Psoas muscle (tissue), 8 donors: ENCODE data around the gene FBXW11. TPM values are rescaled to one million over a fixed set of nuclear protein-coding genes. Genes with fewer than 3 reads are reported as not detected.

Experiments
- ATAC-seq, 4 donors: fragments of 200-7000 bp; cut with Tn5 transposase; one replicate each; pipeline ENCODE4 v1.9.1; 2020; ENCODE audit warnings: moderate library complexity in 3 of 4, mild to moderate bottlenecking in 2 of 4
- DNase-seq, 2 donors: peaks; one replicate each; pipeline ENCODE4 v3.0.0-alpha.2; 2020
- H3K27ac ChIP-seq: fragments of 200-600 bp; one replicate; pipeline ENCODE4 v1.8.0; 2022
- H3K27me3 ChIP-seq, 3 donors: fragments of 200-600 bp in 1 of 3; one replicate each; pipeline versions ENCODE4 v1.6.1 to v1.8.0; 2013 to 2022; ENCODE audit warnings: low read length in 2 of 3, mild to moderate bottlenecking in 2 of 3, moderate library complexity in 1 of 3; ENCODE audit not compliant: insufficient read depth in 3 of 3
- H3K36me3 ChIP-seq, 2 donors: fragments of 200-600 bp in 1 of 2; one replicate each; pipeline versions ENCODE4 v1.6.1 to v1.8.0; 2013 to 2022; ENCODE audit warnings: low read depth in 1 of 2, mild to moderate bottlenecking in 1 of 2, moderate library complexity in 1 of 2; ENCODE audit not compliant: insufficient read depth in 1 of 2
- H3K4me1 ChIP-seq: fragments of 200-600 bp; one replicate; pipeline ENCODE4 v1.8.0; 2022
- H3K4me3 ChIP-seq: fragments of 200-600 bp; one replicate; pipeline ENCODE4 v1.8.0; 2022; ENCODE audit warnings: mild to moderate bottlenecking
- H3K9me3 ChIP-seq: fragments of 200-600 bp; one replicate; pipeline ENCODE4 v1.8.0; 2022
- CTCF ChIP-seq: fragments of 200-600 bp; IDR thresholded peaks from one replicate; pipeline ENCODE4 v1.8.0; 2022; ENCODE audit warnings: antibody characterized with exemption
- WGBS, 3 donors: extraction: QIAGEN DNeasy Blood & Tissue Kit; methylation state at CpG; one replicate each; pipeline versions ENCODE4 v1.1.6 to v1.1.7; 2013; 5-methylcytosine and 5-hydroxymethylcytosine counted together
- intact Hi-C, 2 donors: fragments of 100-400 bp; cut with DNase I; formaldehyde crosslinking; loops; one replicate each; pipeline versions ENCODE4 v1.11.0 to v1.14.2; 2022
- polyA plus RNA-seq, 3 donors: library from polyadenylated mRNA; stranded (reverse); fragments of 200-250 nt; gene quantifications; one replicate each; pipeline ENCODE4 v1.2.3, GENCODE V29; 2013
- total RNA-seq, 4 donors: library from RNA; stranded (reverse); fragmentation: NEBNext Ultra II Directional in 2 of 4; extraction: Animal tissue kit (Norgen Biotek cat#: 25700) in 2 of 4; gene quantifications; one replicate each; pipeline versions ENCODE4 v1.2.1 to v1.2.4, GENCODE V29; 2021 to 2023
- donor health status: healthy with polysubstance abuse.
- donor health status: DM: no; HTN: no; CAD: no; lungs with moderate emphysema.
- donor health status: Bipolar disorder and iron deficiency.
- donor health status: healthy.
- donor health status: DM: yes; HTN: yes; CAD: no.
- donor health status: DM: no; HTN: no; CAD: no.
- donor health status: DM: no; HTN: no; CAD: no.
- donor health status: DM: yes; HTN: yes; CAD: no.

The FBXW11 gene
- total and polyA plus RNA-seq, 7 donors, result 14.7 to 62.8 (median 50.1) TPM

DNA sequence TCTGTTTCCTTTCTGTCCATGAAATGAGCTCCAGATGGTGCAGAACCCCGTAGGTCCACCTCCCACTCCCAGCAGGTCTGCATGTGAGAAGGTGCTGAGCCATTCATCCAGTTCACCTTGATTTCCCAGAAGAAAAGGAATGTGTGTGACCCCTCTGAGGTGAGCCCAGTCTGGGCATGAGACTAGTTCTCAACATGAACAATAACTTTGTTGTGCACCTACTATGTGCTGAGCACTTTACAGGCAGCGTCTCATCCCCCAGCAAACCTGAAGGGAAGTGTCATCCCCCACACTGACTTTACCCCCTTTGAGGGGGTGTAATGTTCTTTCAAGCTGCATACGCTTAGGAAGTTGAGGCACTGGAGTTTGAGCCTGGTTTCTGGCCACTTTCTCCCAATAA is 159.4 kb downstream of the FBXW11 start:
- ATAC-seq (no peak), DNase-seq (no peak)
- H3K27ac ChIP-seq, result no peak overlapping the region
- intact Hi-C loops, result loop anchor here in 1 of 2 donors (10.0 kb wide), 1 partner anchor 222 kb away; no protein-coding TSS in a partner anchor
- H3K9me3 ChIP-seq, result no peaks in the 10 kb centered on the region
- H3K4me3 ChIP-seq, result no peak overlapping the region
- TF ChIP-seq CTCF, result no peak
- H3K36me3 ChIP-seq, result no peaks in the 10 kb centered on the region
- 92 to 94% (median 92%) methylated on average over 3 of the region's 3 CpGs for WGBS, 3 donors
- no peaks in the 10 kb centered on the region for H3K4me1 ChIP-seq
- H3K27me3 ChIP-seq, result no peaks in the 10 kb centered on the region

- no peak for DNase-seq
- TF ChIP-seq CTCF, result no peak
- intact Hi-C loops, result loop anchor here in 1 of 2 donors (10.0 kb wide), 1 partner anchor 222 kb away; no protein-coding TSS in a partner anchor
- Histone ChIP-seq H3K27me3 (no peaks in the 10 kb centered on the region), H3K9me3 (no peaks in the 10 kb centered on the region), H3K27ac (no peak overlapping the region), H3K4me3 (no peak overlapping the region), H3K4me1 (no peaks in the 10 kb centered on the region), H3K36me3 (no peaks in the 10 kb centered on the region)
- 78 to 81% (median 80%) methylated on average over 10 of the region's 10 CpGs for WGBS, 3 donors
- ATAC-seq, result no peak
These were observed 160.1 kb downstream of the FBXW11 start for GRCh38 chr5:171846323-171846722.

DNA sequence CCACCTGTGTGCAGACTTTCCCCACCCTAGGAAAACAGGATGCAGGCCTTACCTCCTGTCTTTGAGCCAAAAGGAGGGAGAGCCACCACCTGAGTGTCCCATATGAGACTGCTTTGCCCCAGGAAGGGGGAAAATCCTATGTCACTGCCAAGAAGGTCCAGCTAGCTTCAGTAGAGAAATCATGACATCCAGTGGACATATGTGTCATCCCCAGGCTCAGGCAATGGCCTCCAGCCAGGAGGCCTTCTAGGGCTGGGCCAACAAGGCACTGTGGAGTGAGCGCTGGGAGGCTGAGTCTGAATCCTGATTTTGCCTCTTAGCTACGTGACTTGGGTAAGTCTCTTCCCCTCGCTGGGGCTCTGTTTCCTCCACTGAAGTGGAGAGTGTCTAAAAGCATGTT is 160.6 kb downstream of the FBXW11 start:
- no peak for TF ChIP-seq CTCF
- DNase-seq, result peak; percentile 54 to 74
- Histone ChIP-seq H3K4me3 (no peak overlapping the region), H3K36me3 (no peaks in the 10 kb centered on the region), H3K27me3 (no peaks in the 10 kb centered on the region), H3K9me3 (no peaks in the 10 kb centered on the region), H3K27ac (no peak overlapping the region), H3K4me1 (no peaks in the 10 kb centered on the region)
- ATAC-seq, result peak in 2 of 4 donors; percentile 30 to 59
- 83 to 86% (median 85%) methylated on average over 3 of the region's 3 CpGs for WGBS, 3 donors
- intact Hi-C loops, result loop anchor here in 1 of 2 donors (10.0 kb wide), 1 partner anchor 221 kb away; no protein-coding TSS in a partner anchor

DNA sequence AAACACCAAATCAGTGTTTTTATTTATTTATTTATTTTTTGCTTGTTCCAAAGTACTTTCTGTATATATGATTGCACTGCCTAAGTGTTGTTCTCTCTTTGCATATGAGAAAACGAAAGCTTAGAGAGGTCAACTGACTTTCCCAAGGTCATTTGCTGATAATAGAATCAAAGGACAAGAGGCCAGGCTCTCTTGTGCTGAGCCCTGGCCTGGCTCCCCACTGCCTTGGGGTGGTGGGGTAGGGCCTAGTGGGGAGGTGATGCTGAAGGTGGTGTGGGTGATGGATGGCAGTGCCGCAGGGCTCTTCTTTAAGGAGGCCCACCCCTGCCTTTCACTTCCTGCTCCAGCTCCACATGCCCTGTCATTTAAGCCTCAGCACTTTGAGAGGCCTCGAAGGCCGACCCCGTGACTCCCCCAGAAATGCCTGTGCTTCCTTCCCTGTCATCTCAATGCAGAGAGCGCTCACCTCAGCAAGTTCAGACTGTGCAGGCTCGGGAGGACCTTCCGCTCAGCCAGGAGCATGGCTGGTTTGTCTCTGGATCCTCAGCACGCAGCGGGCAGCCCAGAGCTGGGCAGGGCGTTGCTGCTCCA is 161.3 kb downstream of the FBXW11 start:
- Histone ChIP-seq H3K27me3 (no peaks in the 10 kb centered on the region), H3K4me3 (no peak overlapping the region), H3K27ac (no peak overlapping the region), H3K4me1 (no peaks in the 10 kb centered on the region), H3K9me3 (no peaks in the 10 kb centered on the region), H3K36me3 (no peaks in the 10 kb centered on the region)
- ATAC-seq (no peak), DNase-seq (no peak)
- intact Hi-C loops, result loop anchor here in 1 of 2 donors (10.0 kb wide), 1 partner anchor 220 kb away; no protein-coding TSS in a partner anchor
- no peak for TF ChIP-seq CTCF
- WGBS, 3 donors, result 91 to 92% (median 92%) methylated on average over 11 of the region's 11 CpGs
